Activated naive CD4-positive, alpha-beta T cell (primary cell): ENCODE data around the gene RXRB.
A peak's percentile ranks its signal among the peaks of the same experiment; 100 is the strongest.

ENCODE experiments used
- DNase-seq, 4 experiments: peaks; one replicate each; lab custom pipeline; 2025; lab: John Stamatoyannopoulos, UW

The RXRB gene

DNA sequence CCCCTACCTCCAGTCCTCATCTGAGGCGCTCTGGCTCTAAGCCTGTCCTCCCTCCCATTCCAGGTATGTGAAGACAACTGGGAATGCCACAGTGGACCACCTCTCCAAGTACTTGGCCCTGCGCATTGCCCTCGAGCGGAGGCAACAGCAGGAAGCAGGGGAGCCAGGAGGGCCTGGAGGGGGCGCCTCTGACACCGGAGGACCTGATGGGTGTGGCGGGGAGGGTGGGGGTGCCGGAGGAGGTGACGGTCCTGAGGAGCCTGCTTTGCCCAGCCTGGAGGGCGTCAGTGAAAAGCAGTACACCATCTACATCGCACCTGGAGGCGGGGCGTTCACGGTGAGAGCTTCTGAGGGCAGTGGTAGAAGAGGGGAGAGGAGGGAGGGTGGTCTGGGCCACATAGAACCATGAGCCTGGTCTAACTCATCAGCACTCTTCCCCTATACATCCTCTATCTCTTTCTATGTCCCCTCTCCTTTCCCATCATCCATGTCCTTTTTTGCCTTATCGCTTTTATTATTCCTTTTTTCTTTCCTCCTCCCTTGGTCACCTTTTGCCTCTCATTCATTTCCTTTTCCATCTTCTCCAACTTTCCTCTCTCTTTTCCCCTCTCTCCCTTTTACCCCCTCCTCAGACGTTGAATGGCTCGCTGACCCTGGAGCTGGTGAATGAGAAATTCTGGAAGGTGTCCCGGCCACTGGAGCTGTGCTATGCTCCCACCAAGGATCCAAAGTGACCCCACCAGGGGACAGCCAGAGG is 11.4 kb upstream of the RXRB start:
- no peak for DNase-seq

DNA sequence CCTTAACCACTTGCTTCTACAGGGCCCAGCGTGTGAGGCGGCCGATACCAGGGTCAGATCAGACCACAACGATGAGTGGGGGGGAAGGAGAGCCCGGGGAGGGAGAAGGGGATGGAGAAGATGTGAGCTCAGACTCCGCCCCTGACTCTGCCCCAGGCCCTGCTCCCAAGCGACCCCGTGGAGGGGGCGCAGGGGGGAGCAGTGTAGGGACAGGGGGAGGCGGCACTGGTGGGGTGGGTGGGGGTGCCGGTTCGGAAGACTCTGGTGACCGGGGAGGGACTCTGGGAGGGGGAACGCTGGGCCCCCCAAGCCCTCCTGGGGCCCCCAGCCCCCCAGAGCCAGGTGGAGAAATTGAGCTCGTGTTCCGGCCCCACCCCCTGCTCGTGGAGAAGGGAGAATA is 10.7 kb upstream of the RXRB start:
- no peak for DNase-seq

DNA sequence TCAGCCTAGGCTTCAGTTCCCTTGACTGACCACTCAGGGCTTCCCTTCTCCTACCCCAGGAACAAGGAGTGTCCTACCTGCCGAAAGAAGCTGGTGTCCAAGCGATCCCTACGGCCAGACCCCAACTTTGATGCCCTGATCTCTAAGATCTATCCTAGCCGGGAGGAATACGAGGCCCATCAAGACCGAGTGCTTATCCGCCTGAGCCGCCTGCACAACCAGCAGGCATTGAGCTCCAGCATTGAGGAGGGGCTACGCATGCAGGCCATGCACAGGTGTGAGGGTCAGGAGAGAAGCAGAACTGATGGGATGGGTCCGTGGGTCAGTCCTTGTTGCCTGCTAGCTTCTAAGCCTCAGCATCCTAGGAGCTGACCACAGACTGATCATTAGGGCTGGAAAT is 9.4 kb upstream of the RXRB start:
- no peak for DNase-seq

- peak; percentile 53 to 83 (median 68) for DNase-seq
These were observed 7.9 kb upstream of the RXRB start, which contains the start of gene RING1 for GRCh38 chr6:33208091-33208967. Gene RING1 (plus strand): TSS chr6:33208500. CDS start chr6:33208823, 323 bp downstream.

DNA sequence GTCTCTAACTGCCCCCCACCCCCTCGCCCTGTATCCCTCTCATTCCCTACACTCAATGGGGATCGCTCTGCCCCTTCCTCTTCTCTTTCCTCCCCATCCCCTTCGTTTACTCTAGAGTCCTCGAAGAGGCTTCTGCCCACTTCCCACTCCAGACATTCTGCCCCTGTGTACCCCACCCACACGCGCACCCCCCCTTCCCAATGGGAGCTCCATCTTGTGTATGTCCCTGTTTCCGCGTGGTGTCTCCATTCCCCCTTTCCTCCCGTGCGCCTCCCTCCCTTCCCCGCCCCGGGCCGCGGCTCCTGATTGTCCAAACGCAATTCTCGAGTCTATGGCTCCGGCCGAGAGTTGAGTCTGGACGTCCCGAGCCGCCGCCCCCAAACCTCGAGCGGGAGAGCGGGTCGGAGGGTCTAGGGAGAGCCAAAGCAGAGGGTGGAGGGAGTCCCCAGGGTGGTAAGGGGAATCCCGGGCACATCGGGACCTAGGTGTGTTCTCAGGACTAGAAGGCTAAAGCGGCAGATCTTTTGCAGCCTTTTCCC is 7.2 kb upstream of the RXRB start:
- no peak for DNase-seq

- DNase-seq = no peak
These were observed 6.5 kb upstream of the RXRB start for GRCh38 chr6:33206864-33207551.

GRCh38 chr6:33206027-33206863 is 5.8 kb upstream of the RXRB start:
- no peak for DNase-seq

- DNase-seq = no peak
These were observed 4.9 kb upstream of the RXRB start for GRCh38 chr6:33205191-33206026.

- peak; percentile 68 to 86 (median 73) for DNase-seq
These were observed 4.1 kb upstream of the RXRB start, which contains the start of gene HSD17B8 for GRCh38 chr6:33204415-33205190. Gene HSD17B8 (plus strand): TSS chr6:33204655. CDS start chr6:33204669, 14 bp downstream.

- DNase-seq = no peak
These were observed 3.6 kb upstream of the RXRB start for GRCh38 chr6:33204165-33204414.

DNA sequence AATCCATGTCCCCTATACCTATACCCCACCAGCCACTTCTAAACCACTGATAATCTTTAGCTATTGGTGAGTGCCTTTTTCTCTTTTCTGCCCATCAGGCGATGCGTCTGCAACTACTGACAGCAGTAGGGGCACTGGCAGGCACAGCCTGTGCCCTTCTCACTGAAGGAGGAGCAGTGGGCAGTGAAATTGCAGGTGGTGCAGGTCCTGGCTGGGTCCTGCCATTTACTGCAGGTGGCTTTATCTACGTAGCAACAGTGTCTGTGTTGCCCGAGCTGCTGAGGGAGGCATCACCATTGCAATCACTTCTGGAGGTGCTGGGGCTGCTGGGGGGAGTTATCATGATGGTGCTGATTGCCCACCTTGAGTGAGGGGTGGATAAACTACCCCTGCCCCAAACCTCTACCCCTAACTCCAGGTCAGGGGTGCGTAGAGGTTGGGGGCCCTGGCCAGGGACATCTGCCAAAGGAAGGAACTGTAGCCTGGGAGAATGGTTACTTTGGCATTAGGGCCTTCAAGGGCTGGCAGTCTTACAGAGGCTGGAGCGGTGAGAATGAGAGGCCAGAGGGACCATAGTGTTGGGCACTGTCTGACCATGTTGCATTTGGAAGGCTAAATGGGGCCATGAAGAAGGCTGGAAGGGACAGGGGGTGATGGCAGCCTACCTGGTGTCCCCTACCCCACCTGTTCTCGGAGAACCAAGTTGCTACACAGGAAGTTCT is 3.1 kb upstream of the RXRB start:
- DNase-seq = no peak

DNA sequence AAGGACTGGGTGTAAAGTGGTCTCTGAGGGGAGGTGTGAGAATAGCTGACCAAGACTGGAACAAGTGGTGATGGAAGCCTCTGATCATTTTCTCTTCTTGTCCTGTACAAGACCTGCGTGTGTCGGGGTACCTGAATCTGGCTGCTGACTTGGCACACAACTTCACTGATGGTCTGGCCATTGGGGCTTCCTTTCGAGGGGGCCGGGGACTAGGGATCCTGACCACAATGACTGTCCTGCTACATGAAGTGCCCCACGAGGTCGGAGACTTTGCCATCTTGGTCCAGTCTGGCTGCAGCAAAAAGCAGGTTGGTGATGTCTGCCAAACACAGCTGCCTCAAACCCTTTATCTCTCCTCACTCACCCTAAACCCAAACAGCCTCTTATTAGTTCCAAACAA is 2.3 kb upstream of the RXRB start:
- DNase-seq = no peak

DNA sequence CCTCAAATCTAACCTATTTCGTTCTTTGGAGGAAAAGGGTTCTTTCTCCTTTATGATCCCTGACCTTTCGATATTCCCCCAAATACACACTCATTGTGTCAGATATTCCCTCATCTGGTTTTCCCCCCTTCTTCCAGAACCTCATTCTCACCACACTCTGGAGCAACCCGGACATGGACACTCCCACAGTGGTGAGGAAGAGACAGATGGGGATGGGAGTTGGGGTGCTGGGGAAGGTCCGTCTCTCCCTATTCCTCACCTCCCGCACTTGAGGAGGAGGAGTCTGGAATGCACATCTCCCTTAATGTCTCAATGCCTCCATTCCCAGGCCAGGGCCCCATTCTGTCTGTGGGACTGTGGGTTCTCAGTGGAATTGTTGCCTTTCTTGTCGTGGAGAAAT is 1.5 kb upstream of the RXRB start:
- no peak for DNase-seq

DNA sequence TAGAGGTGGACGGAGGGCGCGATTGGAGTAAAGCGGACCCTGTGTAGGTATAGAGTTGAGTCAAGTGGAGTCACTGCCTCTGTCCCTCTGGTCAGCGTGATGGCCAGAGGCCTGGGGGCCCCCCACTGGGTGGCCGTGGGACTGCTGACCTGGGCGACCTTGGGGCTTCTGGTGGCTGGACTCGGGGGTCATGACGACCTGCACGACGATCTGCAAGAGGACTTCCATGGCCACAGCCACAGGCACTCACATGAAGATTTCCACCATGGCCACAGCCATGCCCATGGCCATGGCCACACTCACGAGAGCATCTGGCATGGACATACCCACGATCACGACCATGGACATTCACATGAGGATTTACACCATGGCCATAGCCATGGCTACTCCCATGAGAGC is 681 bp upstream of the RXRB start:
- no peak for DNase-seq

GRCh38 chr6:33199687-33200218 is 712 bp downstream of the RXRB start:
- peak; percentile 49 to 67 (median 54) for DNase-seq

GRCh38 chr6:33198853-33199436 is 1.5 kb downstream of the RXRB start:
- no peak for DNase-seq

GRCh38 chr6:33198159-33198852 is 2.2 kb downstream of the RXRB start:
- no peak for DNase-seq
